Measurements from ENCODE around the gene CDK17.
"Not testable (repeated sequence)": the region's sequence is repeated elsewhere in the genome, so short reads cannot be mapped to it uniquely, and the experiment has no call there.

Gene CDK17

GRCh38 chr12:96399919-96400630, at the start of gene CDK17:
Gene CDK17 (minus strand): TSS chr12:96400439. CDS start chr12:96334836, 65,603 bp downstream.
- peak; percentile 86 for DNase-seq

GRCh38 chr12:96448300-96448699, 48.1 kb upstream of the CDK17 start:
- DNase-seq = no peak

GRCh38 chr12:96447256-96447655, 47.0 kb upstream of the CDK17 start:
- no peak for DNase-seq

- no peak for DNase-seq
These were observed 45.7 kb upstream of the CDK17 start for GRCh38 chr12:96445691-96446583.

GRCh38 chr12:96444399-96444798, 44.2 kb upstream of the CDK17 start:
- DNase-seq = no peak

- no peak for DNase-seq
These were observed 42.7 kb upstream of the CDK17 start for GRCh38 chr12:96442906-96443305.

GRCh38 chr12:96441816-96442215, 41.6 kb upstream of the CDK17 start:
- DNase-seq = no peak

GRCh38 chr12:96438330-96438729, 38.1 kb upstream of the CDK17 start:
- DNase-seq = no peak

- no peak for DNase-seq
These were observed 36.9 kb upstream of the CDK17 start for GRCh38 chr12:96437171-96437445.

GRCh38 chr12:96436366-96437170, 36.3 kb upstream of the CDK17 start:
- no peak for DNase-seq

GRCh38 chr12:96434107-96434506, 33.9 kb upstream of the CDK17 start:
- no peak for DNase-seq

GRCh38 chr12:96432496-96433321, 32.5 kb upstream of the CDK17 start:
- not testable (repeated sequence) for DNase-seq

GRCh38 chr12:96431067-96431466, 30.8 kb upstream of the CDK17 start:
- no peak for DNase-seq

- DNase-seq = no peak
These were observed 27.1 kb upstream of the CDK17 start for GRCh38 chr12:96427269-96427729.

GRCh38 chr12:96425951-96426350, 25.7 kb upstream of the CDK17 start:
- no peak for DNase-seq

GRCh38 chr12:96425321-96425720, 25.1 kb upstream of the CDK17 start:
- no peak for DNase-seq

GRCh38 chr12:96424601-96425000, 24.4 kb upstream of the CDK17 start:
- no peak for DNase-seq

GRCh38 chr12:96422192-96422591, 22.0 kb upstream of the CDK17 start:
- no peak for DNase-seq

GRCh38 chr12:96421014-96421413, 20.8 kb upstream of the CDK17 start:
- no peak for DNase-seq

GRCh38 chr12:96420277-96420835, 20.1 kb upstream of the CDK17 start:
- DNase-seq = no peak

GRCh38 chr12:96419576-96420276, 19.5 kb upstream of the CDK17 start:
- no peak for DNase-seq

All from NCI-H1105 (cell line).